ENCODE measurements around the gene NMS.
"Not testable (repeated sequence)": the region's sequence is repeated elsewhere in the genome, so short reads cannot be mapped to it uniquely, and the experiment has no call there.

Gene NMS

DNA sequence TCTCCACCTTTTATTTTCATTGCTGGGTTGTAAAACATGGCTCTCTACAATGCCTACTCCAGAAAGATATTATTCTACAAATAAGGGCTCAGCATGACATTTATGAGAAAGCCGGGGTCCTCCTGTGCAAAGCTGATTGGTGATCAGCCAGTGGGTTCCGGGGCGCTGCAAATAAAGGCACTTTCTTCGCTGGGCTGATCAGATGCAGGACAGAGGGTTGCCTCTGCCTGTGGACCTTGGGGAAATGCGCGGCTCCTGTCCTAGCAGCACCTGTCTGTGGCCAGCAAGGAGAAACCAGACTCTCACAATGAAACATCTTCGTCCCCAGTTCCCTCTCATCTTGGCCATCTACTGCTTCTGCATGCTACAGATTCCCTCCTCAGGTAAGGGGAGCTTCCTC lies at the start of gene NMS:
NMS (plus strand) TSS at position 301 of the 400 bp plus-strand sequence; CDS start at position 308, 7 bp downstream.
- DNase-seq, result no peak

- no peak for DNase-seq
Measured at GRCh38 chr2:100422320-100423055, 47.8 kb upstream of the NMS start.

- no peak for DNase-seq
Measured at GRCh38 chr2:100423631-100424030, 46.7 kb upstream of the NMS start.

DNA sequence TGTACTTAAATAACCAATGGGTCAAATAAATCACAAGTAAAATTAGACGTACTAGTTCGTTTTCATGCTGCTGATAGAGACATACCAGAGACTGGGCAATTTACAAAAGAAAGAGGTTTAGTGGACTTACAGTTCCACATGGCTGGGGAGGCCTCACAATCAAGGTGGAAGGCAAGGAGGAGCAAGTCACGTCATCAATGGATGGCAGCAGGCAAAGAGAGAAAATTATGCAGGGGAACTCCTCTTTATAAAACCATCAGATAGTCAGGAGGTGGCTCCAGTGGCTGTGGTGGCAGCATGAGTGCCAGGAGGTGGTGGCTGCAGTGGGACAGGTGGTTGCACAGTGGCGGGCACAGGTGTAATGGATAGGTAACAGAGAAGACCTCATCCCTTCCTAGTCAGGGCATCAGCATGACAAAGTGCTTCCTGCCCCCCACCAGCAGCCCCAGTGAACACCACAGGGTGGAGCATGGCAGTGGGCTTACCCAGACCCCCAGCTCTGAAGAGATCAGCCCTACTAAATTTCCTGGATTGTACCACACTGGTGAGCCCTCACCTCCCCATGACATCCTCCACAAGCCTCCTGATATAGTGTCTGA lies 45.9 kb upstream of the NMS start:
- DNase-seq, result no peak

GRCh38 chr2:100425107-100425506 lies 45.2 kb upstream of the NMS start:
- DNase-seq, result no peak

- no peak for DNase-seq
Measured at GRCh38 chr2:100425573-100426383, 44.5 kb upstream of the NMS start.

GRCh38 chr2:100426384-100426720 lies 43.9 kb upstream of the NMS start:
- no peak for DNase-seq

- DNase-seq, result no peak
Measured at GRCh38 chr2:100427111-100427510, 43.2 kb upstream of the NMS start.

GRCh38 chr2:100427627-100428258 lies 42.5 kb upstream of the NMS start:
- DNase-seq, result peak; percentile 52

- no peak for DNase-seq
Measured at GRCh38 chr2:100429726-100430125, 40.6 kb upstream of the NMS start.

DNA sequence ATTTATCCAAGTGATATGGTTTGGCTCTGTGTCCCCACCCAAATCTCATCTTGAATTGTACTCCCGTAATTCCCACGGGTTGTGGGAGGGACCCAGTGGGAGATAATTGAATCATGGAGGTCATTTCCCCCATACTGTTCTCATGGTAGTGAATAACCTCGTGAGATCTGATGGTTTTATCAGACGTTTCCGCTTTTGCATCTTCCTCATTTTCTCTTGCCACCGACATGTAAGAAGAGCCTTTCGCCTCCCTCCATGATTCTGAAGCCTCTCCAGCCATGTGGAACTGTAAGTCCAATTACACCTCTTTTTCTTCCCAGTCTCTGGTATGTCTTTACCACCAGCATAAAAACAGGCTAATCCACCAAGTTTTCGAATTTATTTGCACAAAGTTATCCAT lies 32.5 kb upstream of the NMS start:
- no peak for DNase-seq

- DNase-seq, result no peak
Measured at GRCh38 chr2:100446696-100447095, 23.6 kb upstream of the NMS start.

GRCh38 chr2:100451092-100451491 lies 19.2 kb upstream of the NMS start:
- no peak for DNase-seq

GRCh38 chr2:100451734-100452133 lies 18.5 kb upstream of the NMS start:
- DNase-seq, result no peak

DNA sequence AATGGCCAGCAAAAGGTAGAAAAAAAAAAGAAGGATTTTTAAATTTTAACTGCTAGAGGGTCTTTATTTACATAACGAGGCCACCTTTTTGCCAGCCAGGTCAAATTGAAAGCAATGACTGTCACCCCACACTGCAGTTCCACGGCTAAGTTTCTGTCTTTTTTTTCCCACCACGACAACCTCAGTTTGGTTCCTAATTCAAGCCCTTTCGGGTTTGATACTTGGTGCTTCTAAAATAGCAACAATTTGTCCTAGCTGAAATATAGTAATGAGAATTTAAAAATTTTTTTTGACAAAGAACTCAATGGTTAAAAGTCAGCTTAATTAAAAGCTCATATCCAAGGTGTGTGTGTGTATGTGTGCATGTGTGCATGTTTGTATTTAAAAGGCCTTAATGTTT lies 16.4 kb upstream of the NMS start:
- DNase-seq, result no peak

- DNase-seq, result not testable (repeated sequence)
Measured at GRCh38 chr2:100456357-100456756, 13.9 kb upstream of the NMS start.

GRCh38 chr2:100460904-100461530 lies 9.3 kb upstream of the NMS start:
- no peak for DNase-seq

DNA sequence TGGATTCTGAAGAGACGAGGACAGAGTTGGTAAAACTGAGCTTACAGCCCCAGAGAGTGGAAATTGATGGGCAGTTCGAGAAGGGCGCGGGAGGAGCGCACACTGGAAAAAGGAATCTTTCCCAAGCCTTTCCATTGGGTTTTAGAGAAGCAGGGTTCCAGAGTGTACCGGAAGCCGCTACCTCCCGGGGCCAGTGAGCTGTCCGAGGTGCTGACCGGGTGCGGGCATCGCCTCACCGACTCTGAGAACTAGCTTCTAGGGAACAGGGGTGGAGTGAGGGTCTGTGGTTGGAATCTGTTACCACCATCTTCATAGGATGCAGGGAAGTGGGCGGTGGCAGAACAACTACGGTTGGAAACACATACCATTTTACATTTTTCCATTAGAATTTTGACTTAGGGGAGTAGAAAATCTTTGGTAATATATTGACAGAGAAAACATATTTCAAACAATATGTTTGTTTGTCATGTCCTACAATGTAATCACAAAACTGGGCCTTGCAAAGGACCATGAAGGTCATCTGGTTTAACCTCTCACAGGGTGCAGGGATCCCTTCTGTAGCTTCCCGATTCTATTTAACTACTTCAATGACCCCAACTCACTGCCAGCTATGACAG lies 724 bp downstream of the NMS start:
- DNase-seq, result peak; percentile 34

GRCh38 chr2:100476606-100477005 lies 6.3 kb downstream of the NMS start:
- DNase-seq, result no peak

- no peak for DNase-seq
Measured at GRCh38 chr2:100482741-100483140, 12.5 kb downstream of the NMS start.

- no peak for DNase-seq
Measured at GRCh38 chr2:100483895-100484294, 13.6 kb downstream of the NMS start.

GRCh38 chr2:100484390-100484789 lies 14.1 kb downstream of the NMS start:
- DNase-seq, result no peak

DNA sequence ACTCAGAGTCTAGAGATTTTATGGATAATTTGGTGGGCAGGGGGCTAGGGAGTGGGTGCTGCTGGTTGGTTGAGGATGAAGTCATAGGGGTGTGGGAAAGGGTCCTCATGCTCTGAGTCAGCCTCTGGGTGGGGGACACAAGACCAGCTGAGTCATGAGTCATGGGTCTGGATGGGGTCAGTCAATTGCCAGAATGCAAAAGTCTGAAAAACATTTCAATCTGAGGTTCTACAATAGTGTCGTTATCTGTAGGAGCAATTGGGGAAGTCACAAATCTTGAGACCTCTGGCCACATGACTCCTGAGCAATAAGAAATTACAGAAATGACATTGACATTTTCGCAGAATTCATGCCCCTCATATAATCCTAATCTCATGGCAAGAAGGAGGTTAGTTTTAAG lies 15.1 kb downstream of the NMS start:
- no peak for DNase-seq
